ENCODE measurements around the gene FGFR3. TPM values are rescaled to one million over a fixed set of nuclear protein-coding genes. Genes with fewer than 3 reads are reported as not detected.

The FGFR3 gene
- total RNA-seq, 4 donors from 2014 or later: 1.2 to 2.0 (median 1.6) TPM

DNA sequence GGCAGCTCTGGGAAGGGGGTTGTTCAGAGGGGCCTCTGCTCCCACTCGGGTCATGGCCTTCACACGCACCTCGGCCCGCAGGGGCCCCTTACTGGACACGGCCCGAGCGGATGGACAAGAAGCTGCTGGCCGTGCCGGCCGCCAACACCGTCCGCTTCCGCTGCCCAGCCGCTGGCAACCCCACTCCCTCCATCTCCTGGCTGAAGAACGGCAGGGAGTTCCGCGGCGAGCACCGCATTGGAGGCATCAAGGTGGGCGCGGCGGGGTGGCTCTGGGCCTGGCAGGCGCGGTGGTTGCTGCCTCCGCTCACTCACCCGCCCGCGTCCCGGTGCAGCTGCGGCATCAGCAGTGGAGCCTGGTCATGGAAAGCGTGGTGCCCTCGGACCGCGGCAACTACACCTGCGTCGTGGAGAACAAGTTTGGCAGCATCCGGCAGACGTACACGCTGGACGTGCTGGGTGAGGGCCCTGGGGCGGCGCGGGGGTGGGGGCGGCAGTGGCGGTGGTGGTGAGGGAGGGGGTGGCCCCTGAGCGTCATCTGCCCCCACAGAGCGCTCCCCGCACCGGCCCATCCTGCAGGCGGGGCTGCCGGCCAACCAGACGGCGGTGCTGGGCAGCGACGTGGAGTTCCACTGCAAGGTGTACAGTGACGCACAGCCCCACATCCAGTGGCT is 8.3 kb downstream of the FGFR3 start:
- Histone ChIP-seq H3K27me3 (peaks cover 0 to 68% (median 7%) of the 10 kb centered on the region in 4 donors), H3K4me3 (no peak overlapping the region), H3K9me3 (no peaks in the 10 kb centered on the region), H3K36me3 (no peaks in the 10 kb centered on the region), H3K4me1 (peaks cover 0 to 4% (median 0%) of the 10 kb centered on the region in 4 donors), H3K27ac (replicated peaks in 1 of 4) (no peak overlapping the region)
- no peak for TF ChIP-seq EP300 (IDR thresholded peaks at IDR 0.05)
- no peak for TF ChIP-seq POLR2A (IDR thresholded peaks at IDR 0.05; ENCODE audit: low read depth)
- no peak for TF ChIP-seq POLR2AphosphoS5 (IDR thresholded peaks at IDR 0.05)
- TF ChIP-seq CTCF (IDR thresholded peaks at IDR 0.05): no peak
- DNase-seq (ENCODE audit: extremely low spot score): no peak
- WGBS: 95% methylated on average over 25 of the region's 56 CpGs
- intact Hi-C loops (cut with DNase I): no loop called here

DNA sequence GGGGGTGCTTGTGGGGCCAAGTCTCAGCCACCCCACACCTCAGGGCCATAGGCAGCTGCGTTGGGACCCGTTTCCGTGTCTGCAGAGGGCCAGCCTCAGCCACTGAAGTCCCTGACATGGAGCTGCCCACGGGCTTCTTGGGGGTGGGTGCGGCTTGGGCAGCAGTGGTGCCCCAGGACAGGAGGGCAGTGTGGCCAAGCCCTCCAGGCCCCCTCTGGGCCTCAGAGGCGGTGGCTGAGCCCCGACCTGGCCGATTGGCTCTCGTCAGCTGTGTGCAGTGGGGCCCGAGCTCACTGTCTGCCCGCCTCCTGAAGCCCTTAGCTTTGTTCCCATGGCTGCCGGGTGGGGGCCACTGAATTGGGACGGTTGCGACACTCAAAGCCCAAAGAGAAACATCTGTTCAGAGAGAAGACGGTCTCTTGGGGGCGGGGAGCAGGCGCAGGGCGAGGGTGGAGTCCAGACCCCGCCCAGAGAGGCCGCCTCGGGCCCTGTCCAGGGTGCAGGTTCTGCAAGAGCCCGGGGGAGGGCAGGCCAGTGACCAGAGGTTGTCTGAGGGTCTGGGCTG is 9.1 kb downstream of the FGFR3 start:
- intact Hi-C loops (cut with DNase I): no loop called here
- H3K9me3 ChIP-seq: no peaks in the 10 kb centered on the region
- peaks cover 0 to 65% (median 3%) of the 10 kb centered on the region in 4 donors for H3K27me3 ChIP-seq
- no peak for DNase-seq (ENCODE audit: extremely low spot score)
- 88% methylated on average over 10 of the region's 22 CpGs for WGBS
- no peak overlapping the region for H3K4me3 ChIP-seq
- no peaks in the 10 kb centered on the region for H3K36me3 ChIP-seq
- H3K27ac ChIP-seq (replicated peaks in 1 of 4): no peak overlapping the region
- H3K4me1 ChIP-seq: peaks cover 0 to 4% (median 0%) of the 10 kb centered on the region in 4 donors
- TF ChIP-seq CTCF (IDR thresholded peaks at IDR 0.05) (no peak), EP300 (IDR thresholded peaks at IDR 0.05) (no peak), POLR2AphosphoS5 (IDR thresholded peaks at IDR 0.05) (no peak), POLR2A (IDR thresholded peaks at IDR 0.05; ENCODE audit: low read depth) (no peak)

GRCh38 chr4:1802720-1803522 is 9.8 kb downstream of the FGFR3 start:
- Histone ChIP-seq H3K4me3 (no peak overlapping the region), H3K27me3 (peaks cover 0 to 58% (median 0%) of the 10 kb centered on the region in 4 donors), H3K9me3 (no peaks in the 10 kb centered on the region), H3K36me3 (no peaks in the 10 kb centered on the region), H3K4me1 (peaks cover 0 to 4% (median 0%) of the 10 kb centered on the region in 4 donors), H3K27ac (replicated peaks in 1 of 4) (no peak overlapping the region)
- intact Hi-C loops (cut with DNase I): no loop called here
- DNase-seq (ENCODE audit: extremely low spot score): no peak
- 92% methylated on average over 61 of the region's 71 CpGs for WGBS
- TF ChIP-seq POLR2AphosphoS5 (IDR thresholded peaks at IDR 0.05) (no peak), CTCF (IDR thresholded peaks at IDR 0.05) (no peak), POLR2A (IDR thresholded peaks at IDR 0.05; ENCODE audit: low read depth) (no peak), EP300 (IDR thresholded peaks at IDR 0.05) (no peak)

- WGBS: 93% methylated on average over 20 of the region's 51 CpGs
- H3K4me1 ChIP-seq: peaks cover 0 to 4% (median 0%) of the 10 kb centered on the region in 4 donors
- no peak overlapping the region for H3K4me3 ChIP-seq
- no peaks in the 10 kb centered on the region for H3K36me3 ChIP-seq
- H3K27ac ChIP-seq (replicated peaks in 1 of 4): no peak overlapping the region
- no peak for DNase-seq (ENCODE audit: extremely low spot score)
- H3K27me3 ChIP-seq: peaks cover 0 to 50% (median 0%) of the 10 kb centered on the region in 4 donors
- TF ChIP-seq POLR2A (IDR thresholded peaks at IDR 0.05; ENCODE audit: low read depth) (no peak), CTCF (IDR thresholded peaks at IDR 0.05) (no peak), EP300 (IDR thresholded peaks at IDR 0.05) (no peak), POLR2AphosphoS5 (IDR thresholded peaks at IDR 0.05) (no peak)
- no peaks in the 10 kb centered on the region for H3K9me3 ChIP-seq
- intact Hi-C loops (cut with DNase I): no loop called here
Observed at GRCh38 chr4:1803523-1804423, 10.7 kb downstream of the FGFR3 start.

Data from esophagus muscularis mucosa (tissue), 4 donors.